Activated gamma-delta T cell treated with anti-CD3 and anti-CD28 coated beads, Interleukin-2, amount 50 U/mL, for 16 hours (primary cell): ENCODE data around the gene PRKACA.
A peak's percentile ranks its signal among the peaks of the same experiment; 100 is the strongest.
"Not testable (repeated sequence)": the region's sequence is repeated elsewhere in the genome, so short reads cannot be mapped to it uniquely, and the experiment has no call there.

Experiments used
- DNase-seq: peaks from one replicate; pipeline ENCODE4 v3.0.0-alpha.2; 2020; ENCODE audit warnings: low read depth

PRKACA gene

DNA sequence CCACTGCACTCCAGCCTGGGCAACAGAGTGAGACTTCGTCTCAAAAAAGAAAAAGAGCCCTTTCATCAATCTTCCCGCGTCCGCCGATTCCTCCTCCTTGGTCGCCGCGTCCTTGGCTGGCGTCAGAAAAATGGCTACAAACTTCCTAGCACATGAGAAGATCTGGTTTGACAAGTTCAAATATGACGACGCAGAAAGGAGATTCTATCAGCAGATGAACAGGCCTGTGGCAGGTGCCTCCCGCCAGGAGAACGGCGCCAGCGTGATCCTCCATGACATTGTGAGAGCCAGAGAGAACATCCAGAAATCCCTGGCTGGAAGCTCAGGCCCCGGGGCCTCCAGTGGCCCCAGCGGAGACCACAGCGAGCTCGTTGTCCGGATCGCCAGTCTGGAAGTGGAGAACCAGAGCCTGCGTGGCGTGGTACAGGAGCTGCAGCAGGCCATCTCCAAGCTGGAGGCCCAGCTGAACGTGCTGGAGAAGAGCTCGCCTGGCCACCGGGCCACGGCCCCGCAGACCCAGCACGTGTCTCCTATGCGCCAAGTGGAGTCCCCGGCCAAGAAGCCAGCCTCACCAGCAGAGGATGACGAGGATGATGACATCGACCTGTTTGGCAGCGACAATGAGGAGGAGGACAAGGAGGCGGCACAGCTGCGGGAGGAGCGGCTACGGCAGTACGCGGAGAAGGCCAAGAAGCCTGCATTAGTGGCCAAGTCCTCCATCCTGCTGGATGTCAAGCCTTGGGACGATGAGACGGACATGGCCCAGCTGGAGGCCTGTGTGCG lies 47.1 kb downstream of the PRKACA start:
- no peak for DNase-seq

DNA sequence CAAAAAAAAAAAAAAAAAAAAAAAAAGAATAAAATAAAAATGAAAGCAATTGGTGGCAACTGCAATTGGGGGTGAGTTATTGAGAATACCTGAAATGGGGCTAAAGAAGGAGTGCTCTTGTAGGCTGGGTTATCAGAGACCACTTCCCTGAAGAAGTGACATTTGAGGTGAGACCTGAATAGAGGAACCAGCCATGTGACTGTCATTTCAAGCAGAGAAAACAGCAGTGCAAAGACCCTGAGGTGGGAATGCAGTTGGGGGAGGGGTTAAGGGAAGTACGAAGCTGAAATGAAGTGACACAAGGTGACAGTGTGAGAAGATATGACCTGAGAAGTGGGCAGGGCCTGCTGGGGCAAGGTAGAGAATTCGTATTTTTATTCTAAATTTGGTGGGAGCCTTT lies 51.4 kb downstream of the PRKACA start:
- no peak for DNase-seq

DNA sequence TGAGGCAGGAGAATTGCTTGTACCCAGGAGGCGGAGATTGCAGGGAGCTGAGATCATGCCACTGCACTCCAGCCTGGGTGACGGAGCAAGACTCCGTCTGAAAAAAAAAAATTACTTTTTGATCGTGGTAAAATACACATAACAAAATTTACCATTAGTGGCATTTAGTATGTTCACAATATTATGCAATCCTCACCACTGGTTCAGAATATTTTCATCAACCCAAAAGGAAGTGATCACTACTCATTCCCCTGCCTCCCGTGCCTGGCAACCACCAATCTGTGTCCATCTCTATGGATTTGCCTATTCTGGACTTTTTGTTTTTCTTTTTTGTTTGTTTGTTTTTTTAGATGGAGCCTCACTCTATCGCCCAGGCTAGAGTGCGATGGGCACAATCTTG lies 54.5 kb downstream of the PRKACA start:
- no peak for DNase-seq

DNA sequence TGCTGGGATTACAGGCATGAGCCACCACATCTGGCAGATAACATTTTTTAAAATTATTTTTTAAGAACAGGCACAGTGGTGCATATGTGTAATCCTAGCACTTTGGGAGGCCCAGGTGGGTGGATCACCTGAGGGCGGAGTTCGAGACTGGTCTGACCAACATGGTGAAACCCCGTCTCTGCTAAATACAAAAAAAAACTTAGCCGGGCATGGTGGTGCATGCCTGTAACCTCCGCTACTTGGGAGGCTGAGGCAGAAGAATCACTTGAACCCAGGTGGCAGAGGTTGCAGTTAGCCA lies 55.1 kb downstream of the PRKACA start:
- no peak for DNase-seq

DNA sequence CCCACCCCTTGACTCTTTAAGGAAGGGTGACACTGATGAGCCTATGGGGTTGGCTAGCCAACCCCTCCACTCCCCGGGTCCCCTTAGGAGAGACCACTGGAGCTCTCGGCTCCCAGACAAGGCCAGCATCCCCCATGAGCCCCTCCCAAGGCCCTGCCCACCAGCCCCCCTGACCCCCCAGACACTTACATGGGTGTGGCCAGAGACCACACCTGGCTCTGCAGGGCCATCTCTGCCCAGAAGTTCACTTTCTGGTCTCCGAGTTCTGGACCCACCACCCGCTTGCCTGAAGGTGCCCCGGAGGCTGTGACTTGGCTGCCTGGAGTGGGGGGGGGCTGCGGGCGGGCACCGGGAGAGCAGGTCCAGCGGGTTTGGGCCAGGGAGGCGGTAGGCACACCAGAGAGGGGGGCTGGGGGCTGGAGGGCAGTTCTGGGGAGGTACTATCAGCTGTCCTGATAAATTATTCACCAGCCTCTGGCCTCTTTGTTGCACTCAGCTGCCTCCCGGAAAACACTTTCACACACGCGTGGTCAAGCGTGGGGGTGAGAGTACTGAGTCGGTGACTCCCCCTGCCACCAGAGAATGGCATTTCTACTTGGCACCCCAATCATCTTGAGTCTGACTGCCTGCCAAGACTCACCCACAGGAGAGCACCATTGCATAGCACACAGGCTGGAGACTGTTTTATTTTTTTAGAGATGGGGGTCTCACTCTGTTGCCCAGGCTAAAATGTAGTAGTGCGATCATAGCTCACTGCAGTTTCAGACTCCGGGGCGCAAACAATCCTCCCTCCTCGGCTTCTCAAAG lies 55.6 kb downstream of the PRKACA start, which contains the start of gene PALM3:
PALM3 (minus strand) TSS at position 326 of the 807 bp plus-strand sequence; CDS start at position 230, 96 bp downstream.
- DNase-seq: no peak

DNA sequence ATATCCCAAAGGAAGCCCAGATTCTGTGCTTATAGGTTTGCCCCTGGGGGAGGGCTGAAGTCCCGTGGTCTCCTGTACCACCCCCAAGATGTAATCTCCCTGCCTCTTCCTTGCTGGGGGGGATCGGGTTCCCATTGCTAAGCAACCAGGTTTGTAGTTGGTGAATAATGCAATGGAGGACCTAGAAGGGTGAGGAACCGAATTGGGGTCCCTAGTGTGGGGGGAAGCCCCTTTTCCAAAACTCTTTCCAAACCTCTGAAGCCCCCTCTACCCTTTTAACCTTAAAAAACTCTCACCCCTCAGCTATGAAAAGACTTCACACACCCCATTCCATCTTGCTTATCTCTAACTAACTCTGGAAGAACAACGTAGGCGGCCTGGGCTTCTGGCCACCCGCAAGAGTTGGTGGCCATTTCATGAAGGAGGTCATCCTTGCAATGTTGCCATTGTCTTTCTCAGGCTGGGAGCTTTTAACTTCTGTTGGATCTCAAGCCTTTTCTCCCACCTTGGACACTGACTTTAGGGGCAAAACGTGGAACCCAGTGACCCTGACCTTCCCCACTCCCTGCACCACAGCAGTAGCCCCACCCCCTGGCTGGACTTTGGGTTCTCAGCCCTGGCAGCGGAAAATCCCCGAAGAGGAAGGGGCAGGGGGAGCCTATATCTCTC lies 56.3 kb downstream of the PRKACA start:
- no peak for DNase-seq

DNA sequence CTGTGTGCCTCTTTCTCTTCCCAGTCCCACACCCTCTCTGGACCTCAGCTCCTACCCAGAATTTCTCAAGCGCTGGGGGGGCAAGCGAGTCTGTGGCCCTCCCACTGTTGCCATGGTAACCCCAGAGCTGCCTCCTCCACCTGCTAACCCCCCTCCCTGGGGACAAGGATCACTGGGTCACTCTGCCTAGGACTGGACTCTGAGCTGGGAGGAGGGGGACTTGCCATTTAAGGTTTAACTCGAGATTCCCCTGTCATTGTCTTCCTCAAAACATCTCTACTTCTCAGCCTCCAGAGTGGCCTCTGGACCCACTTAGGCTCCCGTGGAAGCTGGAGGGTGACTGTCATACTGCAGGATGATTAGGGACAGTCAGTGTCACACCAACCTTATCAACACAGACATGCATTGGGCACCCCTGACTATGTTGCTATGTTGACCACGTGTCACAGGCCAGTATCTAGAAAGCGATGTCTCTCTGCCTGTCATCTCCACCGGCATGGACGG lies 57.9 kb downstream of the PRKACA start:
- DNase-seq: no peak

DNA sequence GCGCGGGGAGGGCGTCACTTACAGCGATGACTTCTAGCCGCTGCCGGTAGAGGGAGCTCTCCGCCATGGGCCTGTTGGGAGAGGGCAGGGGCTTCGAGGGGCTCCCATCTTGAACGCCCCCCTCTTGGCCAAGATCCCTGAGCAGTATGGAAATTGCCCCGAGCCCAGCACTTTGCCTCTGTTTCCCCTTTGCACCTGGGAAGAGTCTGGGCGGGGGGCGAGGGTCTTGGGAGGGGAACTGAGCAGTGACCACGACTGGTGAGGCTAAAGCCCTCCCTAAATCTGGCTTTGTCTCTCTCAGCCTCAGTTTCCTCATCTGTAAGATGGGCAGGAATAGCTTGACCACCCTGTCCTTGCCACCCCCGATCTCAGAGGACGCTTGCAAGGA lies 58.5 kb downstream of the PRKACA start:
- peak; percentile 26 for DNase-seq

DNA sequence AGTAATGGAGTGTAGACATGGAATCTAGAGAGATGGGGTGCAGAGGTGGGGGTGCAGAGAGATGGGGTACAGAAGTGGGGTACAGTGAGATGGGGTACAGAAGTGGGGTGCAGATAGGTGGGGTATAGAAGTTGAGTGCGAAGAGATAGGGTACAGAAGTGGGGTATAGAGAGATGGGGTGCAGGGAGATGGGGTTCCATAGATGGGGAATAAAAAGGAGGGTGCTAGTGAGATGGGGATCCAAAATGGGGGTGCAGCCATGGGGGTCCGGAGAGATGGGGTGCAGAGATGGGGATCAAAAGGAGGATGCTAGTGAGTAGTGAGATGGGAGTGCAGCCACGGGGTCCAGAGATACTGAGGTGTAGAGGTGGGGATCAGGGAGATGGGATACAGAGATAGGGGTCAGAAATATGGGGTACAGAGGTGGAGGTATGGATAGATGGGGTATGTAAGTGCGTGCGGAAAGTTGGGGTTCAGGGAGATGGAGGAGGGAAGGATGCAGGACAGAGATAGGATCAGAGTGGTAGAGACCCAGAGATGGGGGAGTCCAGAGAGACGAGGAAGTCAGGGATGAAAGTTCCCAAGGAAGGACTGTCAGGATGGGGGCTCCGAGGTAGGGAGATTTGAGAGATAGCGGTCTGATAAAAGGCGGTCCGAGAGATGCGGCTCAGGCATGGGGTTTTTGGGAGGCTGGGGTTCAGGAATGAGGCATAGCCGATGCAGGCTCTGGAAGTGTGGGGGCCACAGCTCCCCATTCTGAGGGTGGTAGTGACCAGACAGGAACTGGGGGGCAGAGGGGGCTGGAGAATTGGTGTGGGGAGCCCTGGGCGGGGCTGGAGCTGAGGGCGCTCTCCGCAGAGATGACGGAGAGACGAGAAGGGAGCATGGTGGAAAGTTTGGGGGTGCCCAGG lies 59.1 kb downstream of the PRKACA start:
- DNase-seq: no peak

DNA sequence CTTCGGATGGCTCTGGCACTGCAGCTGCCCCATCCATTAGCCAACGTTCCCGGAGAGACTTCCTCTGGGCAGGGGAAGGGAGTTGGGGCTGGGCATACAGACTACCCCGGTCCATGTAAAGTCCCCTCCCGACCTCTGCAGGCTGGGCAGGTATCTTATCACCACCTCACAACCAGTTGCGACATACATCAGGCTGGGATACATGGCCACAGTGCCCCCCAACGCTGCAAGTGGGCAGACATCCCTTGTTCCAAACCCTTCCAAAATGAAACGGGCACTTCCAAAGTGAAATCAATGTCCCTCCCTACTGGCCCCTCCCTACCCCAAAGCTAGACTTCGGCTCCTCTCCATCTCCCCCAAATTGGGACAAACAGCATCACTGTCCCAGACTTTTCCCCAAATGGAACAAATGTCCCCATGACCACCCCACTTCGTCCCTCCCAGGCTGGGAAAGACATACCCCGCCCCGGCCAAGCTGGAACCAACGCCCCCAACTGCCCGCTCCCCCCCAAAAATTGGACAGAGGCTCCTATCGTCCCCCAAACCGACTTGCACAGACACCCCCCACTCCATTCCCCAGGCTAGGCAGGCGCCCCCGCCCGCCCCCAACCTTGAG lies 60.7 kb downstream of the PRKACA start:
- no peak for DNase-seq

DNA sequence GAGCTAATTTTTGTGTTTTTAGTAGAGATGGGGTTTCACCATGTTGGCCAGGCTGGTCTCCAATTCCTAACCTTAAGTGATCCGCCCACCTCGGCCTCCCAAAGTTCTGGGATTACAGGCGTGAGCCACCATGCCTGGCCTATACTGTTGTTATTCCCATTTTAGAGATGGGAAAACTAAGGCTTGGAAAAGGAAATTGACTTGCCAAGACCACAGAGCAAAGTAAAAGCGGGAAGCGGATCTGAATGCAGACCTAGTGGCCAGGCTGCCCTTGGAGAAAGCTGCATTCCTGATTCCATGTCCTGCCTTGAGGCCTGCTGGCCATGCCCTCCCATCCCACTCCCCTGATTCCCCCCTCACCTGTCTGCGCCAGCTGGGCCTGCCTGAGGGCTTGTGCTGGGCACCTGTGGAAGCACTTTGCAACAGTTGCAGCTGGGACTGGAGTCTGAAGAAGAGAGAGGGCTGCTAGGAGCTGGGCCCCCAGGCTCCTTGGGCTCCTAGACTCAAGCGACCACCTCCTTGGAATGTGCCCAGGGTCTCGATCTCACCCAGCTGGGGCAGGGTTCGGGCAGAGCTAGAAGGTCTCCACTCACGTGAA lies 61.4 kb downstream of the PRKACA start:
- DNase-seq: no peak

DNA sequence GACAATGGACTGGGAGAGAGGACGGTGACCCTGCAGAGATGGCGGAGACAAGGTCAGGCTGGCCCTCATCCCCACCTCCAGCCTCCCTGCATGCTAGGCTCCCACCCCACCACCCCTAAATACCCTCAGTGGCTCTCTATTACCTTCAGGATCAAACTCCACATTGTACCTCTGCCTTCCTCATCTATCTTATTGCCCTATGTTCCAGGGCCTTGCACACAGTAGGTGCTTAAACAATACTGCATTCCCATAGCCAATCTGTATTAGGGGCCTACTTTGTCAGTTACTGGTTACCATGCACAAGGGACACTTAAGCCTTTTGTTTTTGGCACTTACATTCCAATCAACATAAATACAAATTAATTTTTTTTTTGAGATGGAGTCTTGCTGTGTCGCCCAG lies 62.2 kb downstream of the PRKACA start:
- DNase-seq: no peak

DNA sequence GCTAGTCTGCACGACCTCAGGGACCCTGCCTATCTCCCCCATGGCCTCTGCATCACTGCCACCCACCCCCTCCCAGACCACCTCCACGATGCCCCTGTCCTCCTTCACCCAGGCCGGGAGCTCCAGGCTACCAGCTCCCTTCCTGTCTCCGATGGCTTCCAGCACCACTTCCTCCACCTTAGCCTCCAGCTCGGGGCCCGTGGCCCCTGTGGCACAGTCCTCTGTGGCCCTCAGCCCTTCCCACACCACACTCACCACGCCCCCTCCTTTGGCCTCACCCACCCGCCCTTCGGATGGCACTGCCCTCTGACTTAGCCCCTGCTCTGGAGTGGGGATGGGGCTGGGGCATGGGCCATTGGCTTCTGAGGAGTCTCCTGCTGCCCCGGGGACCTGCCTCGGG lies 62.8 kb downstream of the PRKACA start:
- DNase-seq: no peak

DNA sequence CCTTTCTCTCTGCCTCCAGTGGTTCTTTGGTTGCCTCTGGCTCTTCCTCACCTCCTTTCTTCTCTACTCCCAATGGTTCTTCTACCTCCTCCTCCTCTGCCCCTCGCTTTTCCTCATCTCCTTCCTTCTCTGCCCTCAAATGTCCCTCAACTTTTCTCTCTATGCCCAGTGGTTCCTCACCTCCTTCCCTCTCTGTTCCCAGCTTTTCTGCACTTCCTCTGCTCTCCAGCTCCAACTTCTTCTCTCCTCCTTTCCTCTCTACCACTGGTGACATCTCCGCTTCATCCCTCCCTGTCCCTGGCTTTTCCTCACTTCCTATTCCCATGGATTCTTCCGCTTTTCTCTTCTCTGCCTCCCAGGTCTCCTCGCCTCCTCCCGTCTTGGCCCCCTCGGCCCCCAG lies 63.5 kb downstream of the PRKACA start:
- no peak for DNase-seq

DNA sequence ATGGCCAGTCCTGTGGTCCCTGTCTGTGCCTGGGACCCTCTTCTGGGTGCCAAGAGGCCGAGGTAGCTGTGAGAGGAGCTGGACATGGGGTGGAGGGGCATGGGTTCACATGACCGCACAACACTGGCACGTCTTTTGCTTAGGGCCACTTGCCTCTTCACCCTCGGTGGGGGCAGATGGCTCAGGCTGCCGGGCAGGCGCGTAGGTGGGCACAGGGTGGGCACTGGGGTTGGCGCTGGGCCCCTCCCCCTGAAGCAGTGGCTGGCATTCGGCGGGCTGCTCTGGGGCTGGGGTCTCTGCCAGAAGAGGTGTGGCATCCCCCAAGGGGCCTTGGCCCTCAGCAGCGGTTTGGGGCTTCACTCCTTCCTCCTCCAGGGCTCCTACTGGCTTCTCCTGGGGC lies 64.1 kb downstream of the PRKACA start:
- DNase-seq: no peak

DNA sequence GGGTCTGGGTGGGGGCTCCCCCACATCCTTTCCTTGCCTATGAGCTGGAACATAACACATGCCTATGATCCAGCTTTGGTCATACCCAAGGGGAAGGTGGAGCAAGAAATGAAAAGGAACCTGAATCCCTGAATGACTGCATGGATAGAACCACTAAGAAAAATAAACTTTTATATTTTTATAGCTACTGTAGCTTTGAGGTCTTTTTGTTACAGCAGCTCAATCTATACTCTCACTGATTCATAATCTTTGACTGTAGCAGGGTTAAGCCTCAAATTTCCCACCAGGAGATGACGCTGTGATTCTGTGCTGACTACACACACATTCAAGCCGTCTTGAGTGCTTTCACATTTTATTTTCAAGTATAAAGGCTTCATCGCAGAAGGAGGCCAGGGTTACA lies 64.5 kb downstream of the PRKACA start:
- DNase-seq: no peak

DNA sequence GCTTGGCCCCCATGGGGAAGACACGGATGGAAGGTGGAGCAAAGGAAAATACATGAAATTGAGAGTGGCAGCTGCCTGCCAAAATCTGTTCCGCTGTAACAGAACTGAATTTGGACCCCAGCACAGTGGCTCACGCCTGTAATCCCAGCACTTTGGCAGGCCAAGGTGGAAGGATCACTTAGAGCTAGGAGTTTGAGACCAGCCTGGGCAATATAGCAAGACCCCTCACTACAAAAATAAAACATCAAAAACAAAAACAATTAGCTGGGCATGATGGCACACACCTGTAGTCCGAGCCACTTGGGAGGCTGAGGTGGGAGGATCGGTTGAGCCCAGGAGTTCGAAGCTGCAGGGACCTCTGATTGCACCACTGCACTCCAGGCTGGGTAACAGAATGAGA lies 65.1 kb downstream of the PRKACA start:
- no peak for DNase-seq

DNA sequence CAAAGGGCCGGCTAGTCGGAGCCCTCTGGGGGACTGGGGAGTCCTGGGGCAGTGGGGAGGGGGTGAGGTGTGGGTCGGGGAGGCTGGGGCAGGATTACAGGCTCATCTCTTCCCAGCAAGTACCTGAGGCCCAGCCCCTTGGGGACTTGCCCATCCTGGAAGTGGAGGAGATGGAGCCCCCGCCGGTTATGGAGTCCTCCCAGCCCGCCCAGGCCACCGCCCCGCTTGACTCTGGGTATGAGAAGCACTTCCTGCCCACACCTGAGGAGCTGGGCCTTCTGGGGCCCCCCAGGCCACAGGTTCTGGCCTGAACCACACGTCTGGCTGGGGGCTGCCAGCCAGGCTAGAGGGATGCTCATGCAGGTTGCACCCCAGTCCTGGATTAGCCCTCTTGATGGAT lies 65.6 kb downstream of the PRKACA start:
- no peak for DNase-seq

DNA sequence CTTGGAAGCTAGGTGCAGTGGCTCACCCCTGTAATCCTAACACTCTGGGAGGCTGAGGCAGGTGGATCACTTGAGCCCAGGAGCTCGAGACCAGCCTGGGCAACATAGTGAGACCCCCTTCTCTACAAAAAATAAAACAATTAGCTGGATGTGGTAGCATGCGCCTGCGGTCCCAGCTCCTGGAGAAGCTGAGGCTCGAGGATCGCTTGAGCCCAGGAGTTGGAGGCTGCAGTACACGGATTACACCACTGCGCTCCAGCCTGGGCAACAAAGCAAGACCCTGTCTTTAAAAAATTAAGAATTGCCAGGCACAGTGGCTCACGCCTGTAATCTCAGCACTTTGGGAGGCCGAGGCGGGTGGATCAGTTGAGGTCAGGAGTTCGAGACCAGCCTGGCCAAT lies 66.6 kb downstream of the PRKACA start:
- DNase-seq: not testable (repeated sequence)

DNA sequence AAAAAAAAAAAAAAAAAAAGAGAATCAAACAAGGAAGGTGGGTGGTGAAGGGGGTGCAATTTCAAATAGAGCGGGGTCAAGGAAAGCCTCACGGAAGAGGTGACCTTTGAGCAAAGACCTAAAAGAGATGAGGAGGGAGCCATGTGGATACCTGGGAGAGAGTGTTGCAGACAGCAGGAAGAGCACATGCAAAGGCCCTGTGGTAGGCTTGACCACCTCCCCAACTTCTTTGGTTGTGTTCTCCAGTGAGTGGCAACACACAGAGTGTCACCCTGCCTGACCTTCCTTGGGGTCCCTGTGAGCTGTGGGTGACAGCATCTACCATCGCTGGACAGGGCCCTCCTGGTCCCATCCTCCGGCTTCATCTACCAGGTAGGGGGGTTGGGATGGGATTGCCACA lies 67.0 kb downstream of the PRKACA start:
- no peak for DNase-seq
